ENCODE results near the gene ARSA.
"Not testable (repeated sequence)": the region's sequence is repeated elsewhere in the genome, so short reads cannot be mapped to it uniquely, and the experiment has no call there.

Gene ARSA

DNA sequence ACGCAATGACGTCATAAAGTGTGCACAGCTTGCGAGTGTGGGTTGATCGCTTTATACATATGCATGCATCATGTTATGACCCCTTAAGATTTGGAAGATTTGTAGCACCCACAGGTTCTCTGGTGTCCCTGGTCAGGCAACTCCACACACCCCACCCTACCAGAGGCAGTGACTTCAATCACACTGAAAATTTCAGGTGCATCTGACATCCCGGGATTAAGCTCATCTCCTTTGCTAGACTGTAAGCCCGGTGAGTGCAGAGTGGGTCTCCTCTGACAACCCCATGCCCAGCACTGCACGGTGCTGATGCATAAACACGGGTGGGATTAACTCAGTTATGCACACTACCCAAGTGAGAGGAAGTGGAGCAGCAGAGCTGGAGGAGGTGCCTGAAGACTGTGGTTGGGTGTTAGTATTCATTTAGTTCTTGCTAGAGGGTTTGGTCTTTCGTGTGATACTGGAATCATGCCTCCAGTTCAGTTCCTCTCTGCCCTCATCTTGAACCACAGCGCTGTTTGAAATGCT is 6.5 kb downstream of the ARSA start:
- DNase-seq = no peak

DNA sequence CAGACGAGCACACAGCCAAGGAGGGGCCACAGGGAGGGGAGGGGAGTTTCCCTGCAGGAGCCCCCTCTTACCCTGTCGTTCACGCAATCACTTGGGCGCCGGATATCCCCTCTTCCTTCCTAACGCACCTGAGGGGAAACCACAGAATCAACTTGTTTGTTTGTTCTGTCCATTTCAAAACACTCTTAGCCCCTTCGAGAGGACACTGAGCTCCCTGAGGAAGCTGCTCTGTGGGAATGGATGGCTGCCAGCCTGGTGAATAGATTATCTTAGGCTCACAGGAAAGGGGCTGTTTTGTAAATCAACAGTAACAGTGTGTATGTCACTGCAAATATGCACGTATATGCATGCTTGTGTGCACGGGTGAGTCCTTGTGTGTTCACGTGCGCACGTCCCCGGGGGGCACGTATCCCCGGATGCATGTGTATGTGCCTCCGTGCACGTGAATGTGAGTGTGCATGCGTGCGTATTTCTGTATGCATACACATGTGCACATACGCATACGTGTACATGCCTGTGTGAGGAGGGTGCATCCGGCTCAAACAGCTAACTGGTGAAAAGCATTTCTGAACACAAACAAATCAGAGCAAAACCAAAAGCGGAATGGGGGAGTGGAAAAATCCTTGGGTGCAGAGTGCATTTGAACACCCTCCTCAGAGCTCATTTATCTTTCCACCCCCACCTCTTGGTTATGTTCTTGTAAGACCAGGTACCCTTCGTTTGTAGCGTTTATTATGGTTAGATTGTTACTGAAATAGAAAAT is 7.2 kb downstream of the ARSA start:
- peak in 1 of 2 experiments; percentile 5 for DNase-seq

DNA sequence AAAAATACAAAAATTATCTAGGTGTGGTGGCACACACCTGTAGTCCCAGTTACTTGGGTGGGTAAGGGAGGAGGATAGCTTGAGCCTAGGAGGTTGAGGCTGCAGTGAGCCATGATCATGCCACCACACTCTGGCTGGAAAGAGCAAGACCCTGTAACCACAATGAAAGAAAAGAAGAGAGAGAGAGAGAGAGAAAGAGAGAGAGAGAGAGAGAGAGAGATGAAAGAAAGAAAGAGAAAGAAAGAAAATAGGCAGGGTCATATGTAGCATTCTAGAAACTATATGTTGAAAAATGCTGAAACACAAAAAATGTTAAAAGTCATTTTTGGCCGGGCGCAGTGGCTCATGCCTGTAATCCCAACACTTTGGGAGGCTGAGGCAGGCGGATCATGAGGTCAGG is 13.7 kb downstream of the ARSA start:
- not testable (repeated sequence) for DNase-seq

DNA sequence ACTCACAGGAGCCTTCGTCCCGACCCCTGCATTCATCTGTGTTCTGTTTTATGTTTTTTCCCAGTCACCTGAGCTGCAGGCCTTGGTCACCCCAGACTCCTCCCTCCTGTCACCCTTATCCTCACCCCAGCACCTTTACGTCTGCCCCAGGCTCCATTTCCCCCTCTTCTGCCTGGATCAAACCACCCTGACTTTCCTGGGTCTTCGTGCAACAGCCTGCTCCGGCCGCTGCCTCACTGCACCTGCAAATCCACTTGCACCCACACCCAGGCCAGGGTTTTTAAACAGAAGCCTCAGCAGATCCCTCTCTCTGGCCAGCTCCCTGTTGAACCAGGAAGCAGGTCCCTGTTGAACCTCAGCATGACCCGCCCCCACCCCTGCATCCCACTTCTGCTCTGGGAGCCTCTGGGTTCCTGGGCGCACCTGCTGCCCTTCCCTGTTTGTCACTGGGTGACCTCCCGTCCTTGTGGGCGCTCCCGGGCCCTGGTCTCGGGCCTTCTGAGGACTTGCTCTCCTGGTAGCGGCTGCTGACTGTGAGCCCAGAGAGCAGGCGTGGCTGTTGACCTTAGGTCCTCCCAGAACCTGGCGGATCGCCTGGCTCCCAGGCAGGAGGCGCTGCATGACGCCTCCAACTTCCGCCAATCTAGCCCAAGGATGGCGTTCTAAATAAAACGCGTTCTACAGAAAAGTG is 14.5 kb downstream of the ARSA start:
- no peak for DNase-seq

DNA sequence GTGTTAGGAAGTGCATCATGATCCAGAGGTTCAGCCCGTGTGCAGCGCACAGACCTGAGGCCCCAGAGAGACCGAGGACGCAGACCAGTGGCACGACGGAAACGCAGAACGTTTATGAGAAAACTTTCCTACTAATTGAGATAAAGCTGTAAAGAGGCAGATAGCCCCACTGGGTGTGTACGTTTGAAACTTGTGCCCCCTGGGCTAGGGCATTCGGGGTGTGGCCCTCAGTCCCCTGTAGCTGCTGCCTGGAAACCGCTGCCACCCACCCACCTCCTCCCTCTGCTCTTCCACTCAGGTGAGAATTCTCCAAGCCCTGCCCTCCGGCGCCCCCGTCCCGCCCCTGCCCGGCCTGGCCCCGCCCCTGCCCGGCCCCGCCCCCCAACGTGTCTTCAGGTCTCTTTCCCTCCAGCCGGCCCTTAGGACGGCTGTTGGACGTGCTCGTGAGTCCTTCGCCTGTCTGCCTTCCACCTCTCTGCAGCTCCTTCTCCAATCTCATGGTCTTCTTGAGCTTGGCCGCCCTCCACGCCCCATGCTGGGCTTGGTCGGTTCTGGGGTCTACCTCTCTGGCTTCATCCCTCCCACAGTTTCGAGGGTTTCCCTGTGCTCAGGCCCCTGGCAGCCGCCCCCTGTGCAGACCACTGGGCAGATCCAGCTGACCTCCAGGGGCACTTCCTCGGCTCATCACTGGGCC is 15.3 kb downstream of the ARSA start:
- no peak for DNase-seq

DNA sequence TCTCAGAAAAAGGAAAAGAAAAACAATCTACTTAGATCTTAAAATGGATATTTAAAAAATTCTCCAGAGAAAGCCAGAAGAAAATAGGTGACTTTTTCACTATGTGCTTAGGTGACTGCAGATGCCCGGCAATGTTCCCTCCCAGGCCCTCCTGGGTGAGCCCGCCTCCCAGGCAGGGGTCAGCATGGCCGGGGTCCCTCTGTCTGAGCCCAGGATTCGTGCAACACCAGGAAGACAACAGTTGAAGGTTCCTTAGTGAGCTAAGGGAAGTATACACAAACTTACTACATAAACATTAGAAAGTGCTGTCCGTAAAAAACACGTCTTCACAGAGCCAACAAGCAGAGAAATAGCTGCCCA is 15.8 kb downstream of the ARSA start:
- no peak for DNase-seq

DNA sequence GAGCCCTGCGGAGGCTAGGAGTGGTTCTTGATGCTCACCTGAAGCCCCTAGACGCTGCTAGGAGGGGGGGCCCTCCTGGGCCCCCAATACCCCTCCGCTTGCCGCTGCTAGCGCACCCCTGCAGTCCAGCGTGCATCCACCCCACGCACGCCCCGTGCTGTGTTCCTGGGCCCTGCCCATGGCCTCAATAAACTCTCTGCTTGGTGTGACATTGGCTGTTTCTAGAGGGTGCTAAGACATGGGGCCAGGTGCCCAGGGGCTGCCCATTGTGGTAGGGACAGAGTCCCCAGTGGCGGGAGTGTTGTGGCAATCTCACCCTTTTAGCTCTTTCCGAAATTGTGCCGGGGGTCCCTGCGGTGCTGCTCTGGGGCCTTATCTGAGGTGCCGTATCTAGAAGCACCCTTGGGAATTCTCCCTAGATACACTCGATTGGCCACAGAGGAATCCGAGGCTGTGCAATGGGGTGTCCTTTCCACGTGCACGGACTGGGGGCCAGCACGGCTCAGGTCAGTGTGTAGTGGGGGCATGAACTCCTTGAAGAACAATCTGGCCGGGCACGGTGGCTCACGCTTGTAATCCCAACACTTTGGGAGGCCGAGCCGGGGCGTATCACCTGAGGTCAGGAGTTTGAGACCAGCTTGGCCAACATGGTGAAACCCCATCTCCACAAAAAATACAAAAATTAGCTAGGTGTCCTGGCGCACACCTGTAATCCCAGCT is 16.5 kb downstream of the ARSA start:
- no peak for DNase-seq

DNA sequence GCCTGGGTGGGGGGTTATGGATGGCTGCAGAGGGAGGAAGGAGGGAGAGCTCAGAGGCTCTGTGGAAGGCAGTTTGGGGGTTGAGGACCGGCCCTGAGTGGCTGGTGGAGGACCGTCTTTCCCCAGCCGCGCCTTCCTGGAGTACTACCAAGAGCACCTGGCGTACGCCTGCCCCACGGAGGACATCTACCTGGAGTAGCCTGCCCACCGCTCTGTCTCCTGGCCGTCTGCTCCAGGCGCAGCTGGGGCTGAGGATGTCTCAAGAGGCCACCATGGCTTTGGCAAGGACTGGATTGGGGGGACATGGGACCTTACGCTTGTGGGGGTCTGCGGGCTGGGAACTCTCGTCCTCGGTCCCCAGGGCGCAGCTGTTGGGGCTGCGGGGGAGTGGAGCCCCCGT is 17.4 kb downstream of the ARSA start:
- no peak for DNase-seq

DNA sequence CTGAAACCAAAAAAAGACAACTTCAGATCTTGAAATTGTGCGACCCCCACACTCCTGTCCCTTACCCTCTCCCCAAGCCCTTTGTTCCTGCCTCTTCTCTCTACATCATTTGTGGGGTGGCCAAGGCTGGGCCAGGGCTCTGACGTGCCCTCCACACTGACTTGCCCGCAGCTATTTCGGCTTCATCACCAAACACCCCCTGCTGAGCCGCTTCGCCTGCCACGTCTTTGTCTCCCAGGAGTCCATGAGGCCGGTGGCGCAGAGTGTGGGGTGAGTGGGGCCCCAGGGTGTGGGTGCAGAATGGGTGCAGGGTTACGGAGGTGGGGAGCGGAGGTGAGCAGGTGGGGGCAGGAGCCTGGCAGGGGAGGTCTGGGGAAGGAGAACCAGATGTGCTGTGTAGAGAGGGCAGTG is 17.9 kb downstream of the ARSA start:
- no peak for DNase-seq

DNA sequence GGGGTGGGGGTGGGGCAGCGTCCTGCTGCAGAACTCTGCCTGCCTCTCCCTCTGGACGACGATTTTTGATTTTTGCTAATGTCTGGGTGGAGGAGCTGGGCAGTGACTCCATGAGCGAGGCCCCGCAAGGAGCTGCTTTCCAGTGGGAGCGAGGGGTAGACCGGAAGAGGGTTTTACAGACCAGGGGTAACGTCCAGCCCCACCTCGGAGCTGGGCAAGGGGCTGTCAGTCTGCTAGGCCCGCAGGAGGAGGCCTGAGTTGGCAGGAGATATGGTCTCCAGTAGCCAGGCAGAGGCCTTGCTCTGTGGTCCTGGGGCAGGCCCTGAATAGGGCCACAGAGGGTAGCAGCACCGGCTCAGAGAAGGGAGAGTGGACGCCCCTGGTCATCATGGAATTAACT is 18.4 kb downstream of the ARSA start:
- DNase-seq = no peak

DNA sequence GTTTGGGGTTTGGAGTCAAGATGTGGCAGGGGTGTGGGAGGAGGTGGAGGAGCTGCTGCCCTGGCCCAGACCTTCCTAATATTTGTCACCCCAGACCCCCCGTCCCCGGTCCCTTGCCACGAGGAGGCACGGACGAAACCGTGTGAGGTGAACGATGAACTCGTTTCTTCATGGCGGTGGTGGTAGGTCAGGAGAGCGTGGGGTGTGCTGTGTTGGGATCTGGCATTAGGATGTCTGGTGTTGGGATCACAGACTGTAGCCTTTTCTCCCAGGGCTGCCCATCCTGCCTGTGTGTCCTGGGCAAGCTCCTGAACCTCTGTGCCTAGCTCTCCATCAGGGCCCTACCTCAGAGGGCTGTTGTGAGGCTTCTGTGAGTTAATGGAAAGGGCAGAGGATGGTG is 19.0 kb downstream of the ARSA start:
- no peak for DNase-seq

DNA sequence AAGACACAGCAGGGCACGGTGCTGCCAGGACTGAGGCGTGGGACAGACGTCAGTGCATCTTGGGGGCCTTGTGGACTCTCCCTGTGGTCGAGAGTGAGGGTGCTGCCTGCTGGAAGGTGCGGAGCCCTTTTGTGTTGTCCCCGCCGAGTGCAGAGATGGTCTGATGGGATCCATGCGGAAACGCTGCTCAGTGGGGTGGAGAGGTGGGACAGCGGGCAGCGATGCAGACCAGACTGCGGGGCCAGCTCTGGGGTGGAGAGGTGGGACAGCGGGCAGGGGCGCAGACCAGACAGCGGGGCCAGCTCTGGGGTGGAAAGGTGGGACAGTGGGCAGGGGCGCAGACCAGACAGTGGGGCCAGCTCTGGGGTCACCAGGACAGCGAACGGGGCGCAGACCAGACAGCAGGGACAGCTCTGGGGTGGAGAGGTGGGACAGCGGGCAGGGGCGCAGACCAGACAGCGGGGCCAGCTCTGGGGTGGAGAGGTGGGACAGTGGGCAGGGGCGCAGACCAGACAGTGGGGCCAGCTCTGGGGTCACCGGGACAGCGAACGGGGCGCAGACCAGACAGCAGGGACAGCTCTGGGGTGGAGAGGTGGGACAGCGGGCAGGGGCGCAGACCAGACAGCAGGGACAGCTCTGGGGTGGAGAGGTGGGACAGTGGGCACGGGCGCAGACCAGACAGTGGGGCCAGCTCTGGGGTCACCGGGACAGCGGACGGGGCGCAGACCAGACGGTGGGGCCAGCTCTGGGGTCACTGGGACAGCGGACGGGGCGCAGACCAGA is 19.7 kb downstream of the ARSA start:
- DNase-seq = not testable (repeated sequence)

DNA sequence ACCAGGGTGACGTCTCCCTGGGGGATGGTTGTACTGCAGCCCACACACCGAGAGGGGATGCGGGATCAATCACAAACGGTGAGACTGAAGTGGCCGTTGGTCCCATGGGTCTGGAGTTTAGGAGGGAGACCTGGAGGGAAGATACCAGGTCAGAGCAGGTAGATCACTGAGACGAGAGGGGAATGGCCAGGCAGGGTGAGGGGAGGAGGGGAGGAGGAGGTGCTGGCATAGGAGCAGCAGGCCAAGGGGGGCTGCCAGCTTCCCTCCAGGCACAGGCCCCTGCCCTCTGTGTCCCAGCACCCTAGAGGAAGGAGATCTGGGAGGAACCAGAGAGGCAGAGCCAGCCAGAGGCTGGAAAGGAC is 20.3 kb downstream of the ARSA start:
- no peak for DNase-seq

DNA sequence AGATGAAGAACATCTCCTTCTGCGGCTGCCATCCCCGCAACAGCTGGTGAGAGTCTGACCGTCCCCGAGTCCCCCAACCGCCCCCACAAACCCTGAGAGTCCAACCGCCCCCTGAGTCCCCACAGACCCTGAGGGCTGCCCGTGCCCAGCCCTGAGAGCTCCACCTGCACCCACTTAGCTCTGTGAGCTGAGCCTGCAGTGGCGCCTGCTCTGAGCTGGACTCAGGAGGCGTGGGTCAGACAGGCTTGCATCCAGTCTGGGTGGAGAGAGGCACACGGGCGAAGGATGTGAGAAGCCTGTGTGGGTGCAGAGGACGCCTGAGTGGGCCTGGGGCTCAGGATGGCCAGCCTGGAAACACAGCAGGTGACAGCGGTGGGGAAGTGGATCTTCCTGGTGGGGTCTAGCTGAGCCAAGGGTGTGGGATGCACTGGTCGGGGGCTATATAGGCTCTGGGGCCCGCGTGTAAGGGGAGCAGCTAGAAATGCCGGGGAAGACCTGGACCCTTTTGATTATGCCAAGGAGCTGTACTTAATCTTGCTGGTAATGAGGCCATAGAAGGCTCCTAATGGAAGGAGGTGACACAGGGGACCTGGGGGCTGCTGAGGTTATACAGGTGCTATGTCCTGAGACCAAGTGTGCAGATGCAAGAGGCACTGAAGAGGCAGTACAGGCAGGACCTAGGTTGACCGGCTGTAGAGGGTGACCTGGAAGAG is 20.9 kb downstream of the ARSA start:
- no peak for DNase-seq

DNA sequence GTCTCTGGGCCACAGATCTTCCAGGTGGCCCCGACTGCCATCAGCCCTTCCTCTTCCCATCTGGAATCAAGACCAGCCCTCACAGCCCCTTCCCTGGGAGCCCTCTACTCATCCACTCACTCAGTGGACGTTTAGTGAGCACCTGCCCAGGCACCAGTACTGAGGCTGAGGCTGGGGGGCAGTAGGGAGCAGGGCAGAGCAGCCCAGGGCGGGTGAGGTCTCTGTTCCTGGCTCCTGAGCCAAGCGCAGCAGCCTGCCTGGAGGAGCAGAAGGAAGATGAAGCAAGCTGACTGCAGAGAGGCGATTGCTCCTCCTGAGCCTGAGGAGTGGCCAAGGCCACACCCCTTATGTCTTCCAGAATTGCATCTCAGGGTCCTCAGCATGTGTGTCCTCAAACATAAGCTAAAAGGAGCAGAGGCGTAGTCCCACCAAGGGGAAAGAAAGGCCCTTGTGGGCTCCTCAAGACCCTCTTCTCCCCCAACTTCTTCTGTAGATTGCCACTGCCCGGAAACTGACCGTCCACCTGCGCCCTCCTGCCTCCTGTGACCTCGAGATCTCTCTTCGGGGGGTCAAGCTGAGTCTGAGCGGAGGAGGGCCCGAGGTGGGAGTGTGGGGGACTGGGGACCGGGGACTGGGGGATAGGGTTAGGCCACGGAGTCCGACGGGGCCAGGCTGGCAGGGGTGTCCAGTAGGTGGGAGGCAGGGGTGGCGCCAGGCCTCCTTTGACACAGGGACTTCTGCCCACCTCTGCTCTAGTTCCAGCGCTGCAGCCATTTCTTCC is 21.6 kb downstream of the ARSA start:
- no peak for DNase-seq

DNA sequence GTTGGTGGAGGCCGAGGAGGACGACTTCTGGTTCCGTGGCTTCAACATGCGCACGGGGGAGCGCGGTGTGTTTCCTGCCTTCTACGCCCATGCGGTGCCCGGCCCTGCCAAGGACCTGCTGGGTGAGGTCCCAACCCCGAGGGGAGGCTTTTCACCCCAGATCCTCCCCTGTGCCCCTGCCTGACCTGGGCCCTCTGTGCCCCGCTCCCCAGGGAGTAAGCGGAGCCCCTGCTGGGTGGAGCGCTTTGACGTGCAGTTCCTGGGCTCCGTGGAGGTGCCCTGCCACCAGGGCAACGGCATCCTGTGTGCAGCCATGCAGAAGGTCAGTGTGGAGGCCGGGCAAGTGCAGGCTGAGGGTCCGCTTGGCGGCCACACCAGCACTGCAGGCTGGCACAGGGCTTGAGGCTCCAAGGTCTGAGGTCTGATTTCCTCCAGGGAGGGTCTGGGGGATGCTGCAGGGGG is 22.3 kb downstream of the ARSA start:
- no peak for DNase-seq

DNA sequence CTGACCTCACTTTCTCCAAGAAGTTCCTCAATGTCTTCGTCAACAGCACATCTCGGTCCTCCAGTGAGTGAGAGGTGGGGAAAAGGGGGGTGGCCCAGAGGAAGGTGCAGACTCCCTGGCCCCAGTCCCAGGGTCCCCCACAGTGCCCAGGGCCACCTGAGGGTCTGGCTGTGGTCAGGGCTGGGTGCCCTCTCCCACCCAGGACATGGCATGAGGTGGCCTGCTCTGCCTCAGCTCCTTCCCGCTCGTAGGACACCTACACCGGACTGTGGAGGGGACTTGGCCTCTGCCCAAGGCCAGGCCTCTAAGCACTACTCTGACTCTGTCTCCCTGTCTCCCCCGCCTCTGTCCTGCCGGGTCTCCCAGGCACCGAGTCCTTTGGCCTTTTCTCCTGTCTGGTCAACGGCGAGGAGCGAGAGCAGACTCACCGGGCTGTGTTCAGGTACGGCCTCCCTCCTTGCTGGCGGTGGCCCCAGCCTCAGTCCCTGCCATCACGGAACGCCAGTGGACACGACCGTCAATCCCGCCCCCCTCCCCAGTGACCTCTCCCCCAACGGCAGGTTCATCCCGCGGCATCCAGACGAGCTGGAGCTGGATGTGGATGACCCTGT is 22.8 kb downstream of the ARSA start:
- DNase-seq = no peak

DNA sequence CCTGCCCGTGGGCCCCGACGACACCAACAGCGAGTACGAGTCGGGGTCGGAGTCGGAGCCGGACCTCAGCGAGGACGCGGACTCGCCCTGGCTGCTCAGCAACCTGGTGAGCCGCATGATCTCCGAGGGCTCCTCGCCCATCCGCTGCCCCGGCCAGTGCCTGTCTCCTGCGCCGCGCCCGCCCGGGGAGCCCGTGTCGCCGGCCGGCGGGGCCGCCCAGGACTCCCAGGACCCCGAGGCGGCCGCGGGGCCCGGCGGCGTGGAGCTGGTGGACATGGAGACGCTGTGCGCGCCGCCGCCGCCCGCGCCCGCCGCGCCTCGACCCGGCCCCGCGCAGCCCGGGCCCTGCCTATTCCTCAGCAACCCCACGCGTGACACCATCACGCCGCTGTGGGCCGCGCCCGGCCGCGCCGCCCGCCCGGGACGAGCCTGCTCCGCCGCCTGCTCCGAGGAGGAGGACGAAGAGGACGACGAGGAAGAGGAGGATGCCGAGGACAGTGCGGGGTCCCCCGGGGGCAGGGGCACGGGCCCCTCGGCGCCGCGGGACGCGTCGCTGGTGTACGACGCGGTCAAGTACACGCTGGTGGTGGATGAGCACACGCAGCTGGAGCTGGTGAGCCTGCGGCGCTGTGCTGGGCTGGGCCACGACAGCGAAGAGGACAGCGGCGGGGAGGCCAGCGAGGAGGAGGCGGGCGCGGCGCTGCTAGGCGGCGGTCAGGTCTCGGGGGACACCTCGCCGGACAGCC is 23.5 kb downstream of the ARSA start:
- DNase-seq = no peak

DNA sequence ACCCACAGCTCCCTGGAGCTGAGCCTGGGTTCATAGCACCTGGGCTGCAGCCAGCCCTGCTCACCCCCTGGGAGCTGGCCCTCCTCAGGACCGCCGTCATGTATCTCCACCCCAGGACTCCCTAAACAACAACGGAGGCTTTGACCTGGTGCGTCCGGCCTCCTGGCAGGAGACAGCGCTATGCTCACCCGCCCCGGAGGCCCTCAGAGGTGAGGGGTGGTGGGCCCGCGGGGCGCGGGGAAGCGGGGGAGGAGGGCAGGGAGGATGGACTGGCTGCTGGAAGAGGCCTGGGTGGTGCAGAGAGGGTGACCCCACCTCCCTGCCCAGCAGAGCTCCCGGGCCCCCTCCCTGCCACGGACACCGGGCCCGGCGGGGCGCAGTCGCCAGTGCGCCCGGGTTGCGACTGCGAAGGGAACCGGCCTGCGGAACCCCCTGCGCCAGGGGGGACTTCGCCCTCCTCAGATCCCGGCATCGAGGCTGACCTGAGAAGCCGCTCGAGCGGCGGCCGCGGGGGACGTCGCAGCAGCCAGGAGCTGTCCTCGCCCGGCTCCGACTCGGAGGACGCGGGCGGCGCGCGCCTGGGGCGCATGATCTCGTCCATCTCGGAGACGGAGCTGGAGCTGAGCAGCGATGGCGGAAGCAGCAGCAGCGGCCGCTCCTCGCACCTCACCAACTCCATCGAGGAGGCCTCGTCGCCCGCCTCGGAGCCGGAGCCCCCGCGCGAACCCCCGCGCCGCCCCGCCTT is 24.3 kb downstream of the ARSA start:
- no peak for DNase-seq
